Ectodermal cell (in vitro differentiated cells): ENCODE results near the gene SKA1.
A peak's percentile ranks its signal among the peaks of the same experiment; 100 is the strongest.
"Not testable (repeated sequence)": the region's sequence is repeated elsewhere in the genome, so short reads cannot be mapped to it uniquely, and the experiment has no call there.

Experiments used
- H3K27ac ChIP-seq: 2 replicates; pipeline ENCODE4 v1.7.0; 2013; ENCODE audit warnings: mild to moderate bottlenecking, low read depth, low read length; ENCODE audit not compliant: insufficient read depth, poor library complexity, severe bottlenecking
- H3K27me3 ChIP-seq: 2 replicates; pipeline ENCODE4 v1.7.0; 2013; ENCODE audit warnings: mild to moderate bottlenecking, low read length; ENCODE audit not compliant: insufficient read depth, control insufficient read depth, poor library complexity, severe bottlenecking
- H3K36me3 ChIP-seq: one replicate; pipeline ENCODE4 v1.7.0; 2013; ENCODE audit warnings: low read length; ENCODE audit not compliant: control insufficient read depth, insufficient read depth
- H3K4me1 ChIP-seq: one replicate; pipeline ENCODE4 v1.7.0; 2013; ENCODE audit warnings: low read length; ENCODE audit not compliant: control insufficient read depth, insufficient read depth
- H3K4me3 ChIP-seq: 2 replicates; pipeline ENCODE4 v1.7.0; 2013; ENCODE audit warnings: low read depth, low read length, control low read depth; ENCODE audit not compliant: insufficient read depth
- H3K9me3 ChIP-seq: 2 replicates; pipeline ENCODE4 v1.7.0; 2013; ENCODE audit warnings: mild to moderate bottlenecking, low read length, moderate library complexity; ENCODE audit not compliant: control insufficient read depth
- WGBS, 2 experiments: methylation state at CpG; one replicate each; pipeline ENCODE4 v1.1.7; 2013; ENCODE audit warnings: missing lambda C conversion rate in 2 of 2; 5-methylcytosine and 5-hydroxymethylcytosine counted together

Gene SKA1

DNA sequence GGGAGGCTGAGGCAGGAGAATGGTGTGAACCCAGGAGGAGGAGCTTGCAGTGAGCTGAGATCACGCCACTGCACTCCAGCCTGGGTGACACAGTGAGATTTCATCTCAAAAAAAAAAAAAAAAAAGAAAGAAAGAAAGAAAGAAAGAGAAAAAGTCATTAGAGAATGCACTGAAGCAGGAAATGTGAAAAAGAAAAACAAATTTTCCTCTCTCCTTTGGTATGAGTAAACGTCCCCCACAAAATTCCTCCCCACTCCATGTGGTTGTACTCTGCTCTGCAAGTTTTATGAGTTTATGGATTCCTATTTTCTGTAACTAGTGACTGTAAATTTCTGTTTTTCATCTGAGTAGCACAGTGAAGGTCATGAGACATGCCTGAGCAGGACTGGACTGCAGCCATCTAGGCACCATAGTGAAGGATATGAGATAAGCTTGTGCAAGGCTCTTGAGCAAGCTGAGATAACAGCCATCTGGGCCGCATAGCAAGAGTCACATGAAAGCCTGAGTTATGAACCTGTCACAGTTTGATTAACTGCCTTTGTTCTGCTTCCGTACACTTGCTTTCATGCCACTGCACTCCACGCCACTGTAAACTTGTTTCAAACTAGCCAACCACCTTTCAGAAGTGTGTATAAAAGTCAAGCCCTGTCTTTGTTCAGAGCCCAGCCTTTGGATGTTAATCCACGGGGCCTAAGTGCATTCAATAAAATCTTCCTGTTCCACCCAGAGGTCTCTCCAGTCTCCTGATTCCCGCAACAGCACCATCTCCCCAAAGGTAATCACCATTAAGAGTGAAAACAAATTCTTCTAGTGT is 50.2 kb downstream of the SKA1 start:
- Histone ChIP-seq H3K4me1 (no peaks in the 10 kb centered on the region), H3K27ac (no peak overlapping the region)

DNA sequence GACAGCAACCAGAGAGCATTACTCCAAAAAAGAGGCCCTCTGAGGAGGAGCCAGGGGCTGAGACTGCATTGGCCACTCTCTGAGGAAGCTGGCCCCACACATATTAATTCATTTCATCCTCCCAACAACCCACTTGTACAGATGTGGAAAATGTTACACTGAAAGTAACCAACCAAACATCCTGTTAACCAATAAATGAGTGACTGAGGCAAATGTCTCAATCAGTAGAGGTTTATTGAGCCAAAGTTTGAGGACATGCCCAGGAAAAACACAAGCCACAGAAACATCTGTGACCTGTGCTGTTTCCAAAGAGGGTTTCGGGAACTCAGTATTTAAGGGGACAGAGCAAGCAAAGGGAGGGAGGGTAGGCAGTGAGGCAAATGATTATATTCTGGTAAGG is 53.0 kb downstream of the SKA1 start:
- Histone ChIP-seq H3K27ac (no peak overlapping the region), H3K4me3 (no peak overlapping the region), H3K27me3 (no peaks in the 10 kb centered on the region), H3K36me3 (no peaks in the 10 kb centered on the region), H3K9me3 (no peaks in the 10 kb centered on the region), H3K4me1 (no peaks in the 10 kb centered on the region)
- WGBS, 2 experiments: 92 to 95% methylated on average over 1 of the region's 1 CpG

More for the DNA sequence above, 50.2 kb downstream of the SKA1 start:
- no peaks in the 10 kb centered on the region for H3K27me3 ChIP-seq
- no peaks in the 10 kb centered on the region for H3K9me3 ChIP-seq
- H3K36me3 ChIP-seq: no peaks in the 10 kb centered on the region
- 85 to 96% methylated on average over 5 to 7 of the region's 7 CpGs for WGBS, 2 experiments
- H3K4me3 ChIP-seq: no peak overlapping the region

DNA sequence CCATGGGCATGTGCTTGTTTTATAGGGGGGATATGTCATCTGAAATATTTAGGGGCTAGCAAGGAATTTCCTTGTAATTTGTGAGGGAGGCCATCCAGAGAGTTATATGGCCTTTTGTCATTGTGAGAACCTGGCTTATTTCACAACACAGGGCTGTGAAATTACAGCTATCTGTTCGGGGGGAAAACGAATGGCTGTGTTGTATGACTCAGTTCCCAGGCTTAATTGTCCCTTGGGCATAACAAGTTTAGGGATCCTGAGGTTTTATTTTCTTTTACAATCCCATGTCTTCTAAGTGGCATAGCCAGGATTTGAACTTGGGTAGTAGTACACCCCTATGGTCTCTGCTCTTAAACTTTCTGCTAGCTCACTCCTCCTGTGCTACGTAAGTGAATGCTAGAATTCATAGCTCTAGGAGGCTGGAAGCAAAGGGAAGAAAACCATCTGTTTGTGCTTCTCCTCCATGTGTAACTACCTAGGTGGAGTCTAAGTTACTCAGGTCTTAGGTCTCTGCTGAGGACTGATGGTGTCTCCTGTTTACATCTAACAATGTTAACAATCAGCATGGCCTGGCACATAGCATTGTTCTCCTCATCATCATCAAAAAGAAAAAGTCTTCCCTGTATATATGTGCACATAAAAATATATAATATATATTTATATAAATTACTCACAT is 53.8 kb downstream of the SKA1 start:
- Histone ChIP-seq H3K9me3 (no peaks in the 10 kb centered on the region), H3K27me3 (no peaks in the 10 kb centered on the region), H3K27ac (no peak overlapping the region), H3K4me1 (no peaks in the 10 kb centered on the region), H3K4me3 (no peak overlapping the region), H3K36me3 (no peaks in the 10 kb centered on the region)
- WGBS, 2 experiments: 95 to 97% methylated on average over 3 of the region's 3 CpGs

DNA sequence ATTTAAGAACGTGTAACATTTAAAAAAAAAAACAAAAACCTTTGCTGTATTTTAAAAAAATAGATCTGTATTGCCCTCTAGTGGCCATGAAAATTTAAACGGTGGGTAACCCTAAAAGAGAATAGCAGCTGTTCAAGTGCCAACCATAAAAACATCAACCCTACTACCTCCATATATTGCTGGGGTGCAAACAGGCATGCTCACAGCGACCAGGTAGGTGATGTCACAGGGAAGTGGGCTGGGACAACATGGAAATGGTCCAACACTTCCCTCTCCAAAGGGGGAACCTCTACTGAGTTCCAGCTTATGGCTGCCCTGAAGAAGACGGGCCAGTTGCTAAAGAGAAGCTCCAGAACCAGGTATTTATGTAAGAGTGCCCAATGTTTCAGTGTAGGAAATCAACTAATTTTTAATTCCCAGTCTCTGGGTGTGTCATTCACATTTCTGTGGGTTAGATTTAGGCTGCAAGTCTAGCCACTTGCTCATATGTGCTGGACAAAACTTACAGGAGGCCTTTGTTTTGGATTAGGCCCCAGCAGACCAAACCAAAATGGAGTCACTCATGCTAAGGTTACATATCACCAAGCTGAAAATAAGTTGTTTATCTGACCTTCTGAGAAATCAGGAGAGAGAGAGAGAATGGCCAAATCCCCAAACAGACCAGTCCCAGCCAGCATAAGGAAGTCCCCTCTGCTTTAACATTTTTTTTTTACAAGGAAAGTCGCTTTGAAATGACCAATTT is 54.5 kb downstream of the SKA1 start:
- no peaks in the 10 kb centered on the region for H3K9me3 ChIP-seq
- 45 to 67% methylated on average over 3 to 4 of the region's 5 CpGs for WGBS, 2 experiments

DNA sequence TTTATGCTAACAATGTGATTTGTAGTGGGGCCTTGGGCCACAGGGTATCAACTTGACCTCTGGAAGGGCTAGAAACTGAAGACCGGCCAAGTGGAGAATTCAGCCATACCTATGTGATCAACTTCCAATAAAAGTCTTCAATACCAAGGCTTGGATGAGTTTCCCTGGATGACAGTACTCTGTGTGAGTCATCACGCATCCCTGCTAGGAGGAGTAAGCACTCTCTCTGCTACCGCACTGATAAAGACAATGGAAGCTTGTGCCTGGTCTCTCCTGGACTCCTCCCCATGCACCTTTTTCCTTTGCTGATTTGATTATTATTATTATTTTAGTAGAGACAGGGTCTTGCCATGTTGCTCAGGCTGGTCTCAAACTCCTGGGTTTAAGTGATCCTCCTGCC is 58.1 kb downstream of the SKA1 start:
- WGBS, 2 experiments: 89 to 94% methylated on average over 3 of the region's 3 CpGs
- H3K27ac ChIP-seq: no peak overlapping the region
- no peaks in the 10 kb centered on the region for H3K9me3 ChIP-seq
- H3K4me3 ChIP-seq: no peak overlapping the region
- H3K4me1 ChIP-seq: no peaks in the 10 kb centered on the region
- no peaks in the 10 kb centered on the region for H3K27me3 ChIP-seq
- no peaks in the 10 kb centered on the region for H3K36me3 ChIP-seq

More for the DNA sequence above, 54.5 kb downstream of the SKA1 start:
- no peak overlapping the region for H3K4me3 ChIP-seq
- no peak overlapping the region for H3K27ac ChIP-seq
- no peaks in the 10 kb centered on the region for H3K27me3 ChIP-seq
- H3K36me3 ChIP-seq: no peaks in the 10 kb centered on the region
- H3K4me1 ChIP-seq: no peaks in the 10 kb centered on the region

DNA sequence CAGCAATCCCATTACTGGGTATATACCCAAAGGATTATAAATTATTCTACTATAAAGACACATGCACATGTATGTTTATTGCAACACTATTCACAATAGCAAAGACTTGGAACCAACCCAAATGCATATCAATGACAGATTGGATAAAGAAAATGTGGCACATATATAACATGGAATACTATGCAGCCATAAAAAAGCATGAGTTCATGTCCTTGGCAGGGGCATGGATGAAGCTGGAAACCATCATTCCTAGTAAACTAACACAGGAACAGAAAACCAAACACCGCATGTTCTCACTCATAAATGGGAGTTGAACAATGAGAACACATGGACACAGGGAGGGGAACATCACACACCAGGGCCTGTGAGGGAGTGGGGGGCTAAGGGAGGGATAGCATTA is 61.9 kb downstream of the SKA1 start:
- H3K36me3 ChIP-seq, H3K27me3 ChIP-seq, H3K4me3 ChIP-seq, H3K27ac ChIP-seq, H3K9me3 ChIP-seq: not testable (repeated sequence)
- 80% methylated on average over 1 of the region's 1 CpG; no CpG with 5 or more reads in 1 of the 2 experiments for WGBS, 2 experiments
- H3K4me1 ChIP-seq: peaks cover 22% of the 10 kb centered on the region

DNA sequence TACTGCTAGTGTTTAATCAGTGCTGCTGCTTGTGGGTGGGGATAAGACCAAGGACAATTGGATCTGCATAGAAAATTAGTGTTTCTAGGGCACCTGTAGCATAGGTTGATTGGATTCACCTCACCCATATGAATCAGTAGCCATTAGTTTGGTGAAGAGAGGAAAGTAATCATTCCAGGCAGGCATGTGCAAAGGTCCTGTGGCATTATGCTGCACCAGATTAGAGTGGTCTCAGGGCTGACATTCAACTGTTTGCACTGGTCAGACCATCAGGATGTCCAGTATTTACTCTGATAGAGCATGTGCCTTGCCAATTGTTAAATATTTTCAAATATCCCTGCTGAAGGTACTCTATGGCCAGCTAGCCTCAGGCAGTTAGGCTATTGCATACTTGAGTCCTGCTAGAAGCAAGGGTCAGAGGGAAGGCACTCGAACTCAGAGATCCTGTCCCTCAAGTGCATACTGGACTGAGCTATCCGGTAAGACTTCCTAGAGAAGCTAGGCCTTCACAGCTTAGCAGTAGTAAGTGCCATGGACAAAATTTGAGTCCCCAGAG is 64.7 kb downstream of the SKA1 start:
- H3K27ac ChIP-seq: no peak overlapping the region
- WGBS, 2 experiments: 89 to 93% methylated on average over 2 of the region's 2 CpGs
- H3K36me3 ChIP-seq: no peaks in the 10 kb centered on the region
- H3K4me3 ChIP-seq: no peak overlapping the region
- no peaks in the 10 kb centered on the region for H3K27me3 ChIP-seq
- H3K9me3 ChIP-seq: no peaks in the 10 kb centered on the region
- peaks cover 24% of the 10 kb centered on the region for H3K4me1 ChIP-seq

DNA sequence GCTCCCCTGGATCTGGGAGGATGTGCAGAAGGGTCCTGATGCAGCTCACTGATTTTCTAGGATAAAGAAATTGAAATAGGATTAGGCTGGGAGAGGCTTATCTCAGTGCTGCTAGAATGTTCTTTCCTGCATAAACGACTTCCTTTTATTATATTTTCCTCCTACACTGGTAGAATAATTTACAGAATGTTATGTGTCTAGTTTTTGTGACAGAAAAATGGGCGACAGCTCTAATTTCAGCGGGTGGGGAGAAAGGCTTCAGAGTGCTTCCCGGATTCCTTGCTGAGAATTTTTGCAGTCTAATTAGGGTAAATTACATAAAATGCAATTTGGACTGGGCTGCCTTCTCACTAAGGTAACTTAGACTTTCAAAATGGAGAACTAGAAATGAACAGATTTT is 66.2 kb downstream of the SKA1 start:
- H3K4me3 ChIP-seq: no peak overlapping the region
- 70 to 71% methylated on average over 3 of the region's 4 CpGs for WGBS, 2 experiments

DNA sequence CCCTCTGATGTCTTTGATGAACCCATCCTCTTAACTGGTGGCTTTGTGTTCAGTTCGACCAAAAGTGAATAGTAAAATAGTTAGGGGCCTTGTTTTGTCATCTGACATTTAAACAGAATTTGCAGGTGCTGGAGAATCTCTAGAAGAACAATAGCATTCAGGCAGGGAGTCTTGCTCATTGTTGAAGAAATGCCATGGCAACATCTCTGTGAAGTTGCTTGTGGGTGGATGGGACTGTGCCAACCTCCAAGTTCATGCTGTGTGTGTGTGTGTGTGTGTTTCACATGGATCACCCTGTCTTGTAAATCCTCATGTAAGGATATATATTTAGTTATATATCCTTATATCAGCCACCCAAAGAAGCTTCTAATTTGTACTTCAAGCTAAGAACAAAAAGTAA is 66.7 kb downstream of the SKA1 start:
- Histone ChIP-seq H3K36me3 (no peaks in the 10 kb centered on the region), H3K27me3 (no peaks in the 10 kb centered on the region), H3K4me1 (peaks cover 24% of the 10 kb centered on the region), H3K4me3 (no peak overlapping the region), H3K9me3 (peaks cover 3% of the 10 kb centered on the region), H3K27ac (peak overlapping the region; percentile 38)
- WGBS, 2 experiments: 0% methylated on average over 1 of the region's 1 CpG

More for the DNA sequence above, 66.2 kb downstream of the SKA1 start:
- Histone ChIP-seq H3K27ac (peak overlapping the region; percentile 39), H3K27me3 (no peaks in the 10 kb centered on the region), H3K36me3 (no peaks in the 10 kb centered on the region), H3K9me3 (peaks cover 3% of the 10 kb centered on the region), H3K4me1 (peaks cover 24% of the 10 kb centered on the region)
